ENCODE measurements around the gene ERP44. TPM values are rescaled to one million over a fixed set of nuclear protein-coding genes. Genes with fewer than 3 reads are reported as not detected.

ERP44 gene
- total RNA-seq, 3 donors from 2014 or later, result 15.7 to 17.8 (median 17.7) TPM

GRCh38 chr9:99962680-99963261, 136.0 kb downstream of the ERP44 start:
- TF ChIP-seq CTCF (IDR thresholded peaks at IDR 0.05) (no peak), POLR2A (IDR thresholded peaks at IDR 0.05) (no peak), POLR2AphosphoS5 (IDR thresholded peaks at IDR 0.05) (no peak)

GRCh38 chr9:99955606-99956005, 143.2 kb downstream of the ERP44 start:
- Histone ChIP-seq H3K36me3 (no peaks in the 10 kb centered on the region), H3K4me3 (no peak overlapping the region)
- no peak for TF ChIP-seq POLR2AphosphoS5 (IDR thresholded peaks at IDR 0.05)
- no peak for TF ChIP-seq POLR2A (IDR thresholded peaks at IDR 0.05)
- TF ChIP-seq CTCF (IDR thresholded peaks at IDR 0.05), result no peak

More at GRCh38 chr9:99962680-99963261, 136.0 kb downstream of the ERP44 start:
- no peaks in the 10 kb centered on the region for H3K36me3 ChIP-seq
- H3K4me1 ChIP-seq, result no peaks in the 10 kb centered on the region
- DNase-seq (ENCODE audit: low spot score in 2 of 2), result no peak
- intact Hi-C loops (cut with DNase I; ENCODE audit: low total_unique reads), result no loop called here
- H3K4me3 ChIP-seq, result no peak overlapping the region
- H3K27ac ChIP-seq, result no peak overlapping the region
- no peaks in the 10 kb centered on the region for H3K9me3 ChIP-seq
- H3K27me3 ChIP-seq, result no peaks in the 10 kb centered on the region

GRCh38 chr9:99954819-99955218, 144.0 kb downstream of the ERP44 start:
- no peak for TF ChIP-seq POLR2A (IDR thresholded peaks at IDR 0.05)
- intact Hi-C loops (cut with DNase I; ENCODE audit: low total_unique reads), result no loop called here
- no peak overlapping the region for H3K4me3 ChIP-seq
- H3K27me3 ChIP-seq, result no peaks in the 10 kb centered on the region
- H3K36me3 ChIP-seq, result no peaks in the 10 kb centered on the region
- no peaks in the 10 kb centered on the region for H3K4me1 ChIP-seq
- no peak for DNase-seq (ENCODE audit: low spot score in 2 of 2)
- no peak overlapping the region for H3K27ac ChIP-seq
- no peaks in the 10 kb centered on the region for H3K9me3 ChIP-seq

More at GRCh38 chr9:99955606-99956005, 143.2 kb downstream of the ERP44 start:
- Histone ChIP-seq H3K27ac (no peak overlapping the region), H3K4me1 (no peaks in the 10 kb centered on the region), H3K9me3 (no peaks in the 10 kb centered on the region), H3K27me3 (no peaks in the 10 kb centered on the region)
- intact Hi-C loops (cut with DNase I; ENCODE audit: low total_unique reads), result no loop called here
- DNase-seq (ENCODE audit: low spot score in 2 of 2), result no peak

- no peak for TF ChIP-seq POLR2AphosphoS5 (IDR thresholded peaks at IDR 0.05)
- no peak for TF ChIP-seq CTCF (IDR thresholded peaks at IDR 0.05)
- no peak for TF ChIP-seq POLR2A (IDR thresholded peaks at IDR 0.05)
- no peak overlapping the region for H3K4me3 ChIP-seq
- intact Hi-C loops (cut with DNase I; ENCODE audit: low total_unique reads), result no loop called here
- DNase-seq (ENCODE audit: low spot score in 2 of 2), result no peak
- H3K27me3 ChIP-seq, result no peaks in the 10 kb centered on the region
- H3K4me1 ChIP-seq, result no peaks in the 10 kb centered on the region
- no peaks in the 10 kb centered on the region for H3K36me3 ChIP-seq
- no peaks in the 10 kb centered on the region for H3K9me3 ChIP-seq
- H3K27ac ChIP-seq, result no peak overlapping the region
Measured at GRCh38 chr9:99953861-99954507, 144.8 kb downstream of the ERP44 start.

- no peaks in the 10 kb centered on the region for H3K27me3 ChIP-seq
- H3K36me3 ChIP-seq, result no peaks in the 10 kb centered on the region
- peaks cover 0 to 6% of the 10 kb centered on the region in 2 donors for H3K9me3 ChIP-seq
- TF ChIP-seq POLR2AphosphoS5 (IDR thresholded peaks at IDR 0.05) (no peak), CTCF (IDR thresholded peaks at IDR 0.05) (no peak), POLR2A (IDR thresholded peaks at IDR 0.05) (no peak)
- intact Hi-C loops (cut with DNase I; ENCODE audit: low total_unique reads), result loop anchor here (10.0 kb wide), 1 partner anchor 964 kb away; no protein-coding TSS in a partner anchor
- H3K27ac ChIP-seq, result no peak overlapping the region
- H3K4me1 ChIP-seq, result peaks cover 0 to 3% of the 10 kb centered on the region in 2 donors
- no peak overlapping the region for H3K4me3 ChIP-seq
- no peak for DNase-seq (ENCODE audit: low spot score in 2 of 2)
Measured at GRCh38 chr9:99948896-99949295, 149.9 kb downstream of the ERP44 start.

Measured in breast epithelium (tissue), 4 donors.